ENCODE measurements around the gene TTLL13. TPM values are rescaled to one million over a fixed set of nuclear protein-coding genes. Genes with fewer than 3 reads are reported as not detected.

The TTLL13 gene
- total RNA-seq, 4 donors from 2014 or later = not detected

DNA sequence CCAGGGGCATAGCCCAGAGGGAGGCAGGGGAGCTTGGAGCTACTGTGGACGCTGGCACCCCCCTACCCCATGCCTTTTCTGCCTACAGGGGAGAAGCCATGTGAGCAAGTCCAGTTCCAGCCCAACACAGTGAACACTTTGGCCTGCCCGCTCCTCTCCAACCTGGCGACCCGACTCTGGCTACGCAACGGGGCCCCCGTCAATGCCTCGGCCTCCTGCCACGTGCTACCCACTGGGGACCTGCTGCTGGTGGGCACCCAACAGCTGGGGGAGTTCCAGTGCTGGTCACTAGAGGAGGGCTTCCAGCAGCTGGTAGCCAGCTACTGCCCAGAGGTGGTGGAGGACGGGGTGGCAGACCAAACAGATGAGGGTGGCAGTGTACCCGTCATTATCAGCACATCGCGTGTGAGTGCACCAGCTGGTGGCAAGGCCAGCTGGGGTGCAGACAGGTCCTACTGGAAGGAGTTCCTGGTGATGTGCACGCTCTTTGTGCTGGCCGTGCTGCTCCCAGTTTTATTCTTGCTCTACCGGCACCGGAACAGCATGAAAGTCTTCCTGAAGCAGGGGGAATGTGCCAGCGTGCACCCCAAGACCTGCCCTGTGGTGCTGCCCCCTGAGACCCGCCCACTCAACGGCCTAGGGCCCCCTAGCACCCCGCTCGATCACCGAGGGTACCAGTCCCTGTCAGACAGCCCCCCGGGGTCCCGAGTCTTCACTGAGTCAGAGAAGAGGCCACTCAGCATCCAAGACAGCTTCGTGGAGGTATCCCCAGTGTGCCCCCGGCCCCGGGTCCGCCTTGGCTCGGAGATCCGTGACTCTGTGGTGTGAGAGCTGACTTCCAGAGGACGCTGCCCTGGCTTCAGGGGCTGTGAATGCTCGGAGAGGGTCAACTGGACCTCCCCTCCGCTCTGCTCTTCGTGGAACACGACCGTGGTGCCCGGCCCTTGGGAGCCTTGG, 21.3 kb upstream of the TTLL13 start:
- H3K9me3 ChIP-seq = no peaks in the 10 kb centered on the region
- 79 to 98% methylated on average over 8 to 13 of the region's 38 CpGs for WGBS, 2 donors
- peaks cover 26 to 72% (median 43%) of the 10 kb centered on the region in 3 donors for H3K4me1 ChIP-seq
- H3K36me3 ChIP-seq = peaks cover 46 to 84% (median 64%) of the 10 kb centered on the region in 3 donors
- no peaks in the 10 kb centered on the region for H3K27me3 ChIP-seq
- H3K4me3 ChIP-seq = no peak overlapping the region
- DNase-seq = no peak
- intact Hi-C loops (cut with DNase I) = no loop called here
- no peak for TF ChIP-seq POLR2A (IDR thresholded peaks at IDR 0.05)
- TF ChIP-seq, protein P1, sequence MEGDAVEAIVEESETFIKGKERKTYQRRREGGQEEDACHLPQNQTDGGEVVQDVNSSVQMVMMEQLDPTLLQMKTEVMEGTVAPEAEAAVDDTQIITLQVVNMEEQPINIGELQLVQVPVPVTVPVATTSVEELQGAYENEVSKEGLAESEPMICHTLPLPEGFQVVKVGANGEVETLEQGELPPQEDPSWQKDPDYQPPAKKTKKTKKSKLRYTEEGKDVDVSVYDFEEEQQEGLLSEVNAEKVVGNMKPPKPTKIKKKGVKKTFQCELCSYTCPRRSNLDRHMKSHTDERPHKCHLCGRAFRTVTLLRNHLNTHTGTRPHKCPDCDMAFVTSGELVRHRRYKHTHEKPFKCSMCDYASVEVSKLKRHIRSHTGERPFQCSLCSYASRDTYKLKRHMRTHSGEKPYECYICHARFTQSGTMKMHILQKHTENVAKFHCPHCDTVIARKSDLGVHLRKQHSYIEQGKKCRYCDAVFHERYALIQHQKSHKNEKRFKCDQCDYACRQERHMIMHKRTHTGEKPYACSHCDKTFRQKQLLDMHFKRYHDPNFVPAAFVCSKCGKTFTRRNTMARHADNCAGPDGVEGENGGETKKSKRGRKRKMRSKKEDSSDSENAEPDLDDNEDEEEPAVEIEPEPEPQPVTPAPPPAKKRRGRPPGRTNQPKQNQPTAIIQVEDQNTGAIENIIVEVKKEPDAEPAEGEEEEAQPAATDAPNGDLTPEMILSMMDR (IDR thresholded peaks at IDR 0.05) = no peak
- H3K27ac ChIP-seq = peak overlapping the region; percentile 30 to 98 (median 66)

DNA sequence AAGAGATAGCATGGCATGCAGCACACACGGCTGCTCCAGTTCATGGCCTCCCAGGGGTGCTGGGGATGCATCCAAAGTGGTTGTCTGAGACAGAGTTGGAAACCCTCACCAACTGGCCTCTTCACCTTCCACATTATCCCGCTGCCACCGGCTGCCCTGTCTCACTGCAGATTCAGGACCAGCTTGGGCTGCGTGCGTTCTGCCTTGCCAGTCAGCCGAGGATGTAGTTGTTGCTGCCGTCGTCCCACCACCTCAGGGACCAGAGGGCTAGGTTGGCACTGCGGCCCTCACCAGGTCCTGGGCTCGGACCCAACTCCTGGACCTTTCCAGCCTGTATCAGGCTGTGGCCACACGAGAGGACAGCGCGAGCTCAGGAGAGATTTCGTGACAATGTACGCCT, 20.4 kb upstream of the TTLL13 start:
- TF ChIP-seq, protein P1 (IDR thresholded peaks at IDR 0.05) = no peak
- TF ChIP-seq POLR2A (IDR thresholded peaks at IDR 0.05) = no peak
- no peak for DNase-seq
- H3K27me3 ChIP-seq = no peaks in the 10 kb centered on the region
- H3K9me3 ChIP-seq = no peaks in the 10 kb centered on the region
- WGBS, 2 donors = 86 to 91% methylated on average over 11 to 13 of the region's 15 CpGs
- H3K36me3 ChIP-seq = peaks cover 38 to 76% (median 56%) of the 10 kb centered on the region in 3 donors
- peaks cover 26 to 73% (median 43%) of the 10 kb centered on the region in 3 donors for H3K4me1 ChIP-seq
- no peak overlapping the region for H3K4me3 ChIP-seq
- H3K27ac ChIP-seq = peak overlapping the region; percentile 30 to 98 (median 66)
- intact Hi-C loops (cut with DNase I) = no loop called here

DNA sequence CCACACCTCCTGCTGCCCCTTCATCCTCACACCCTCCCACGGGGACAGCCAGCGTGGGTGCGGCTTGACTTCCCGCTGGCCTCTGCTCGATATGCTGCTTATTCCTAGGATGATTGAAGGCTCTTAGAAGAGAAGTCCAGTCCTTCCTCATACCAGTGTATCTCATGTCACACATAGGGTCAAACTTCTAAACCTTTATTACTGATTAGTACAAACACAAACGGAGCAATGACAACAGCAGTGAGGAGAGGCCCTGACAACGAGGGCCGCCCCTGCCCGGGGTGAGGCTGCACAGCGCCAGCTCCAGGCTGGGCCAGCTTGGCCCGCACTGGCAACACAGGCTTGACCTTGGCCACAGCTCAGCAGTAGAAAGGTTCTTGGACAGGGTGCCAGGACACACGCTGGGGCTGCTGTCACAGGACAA, 19.3 kb upstream of the TTLL13 start:
- TF ChIP-seq, protein P1 (IDR thresholded peaks at IDR 0.05) = no peak
- no peak for TF ChIP-seq POLR2A (IDR thresholded peaks at IDR 0.05)
- intact Hi-C loops (cut with DNase I) = no loop called here
- 30 to 48% methylated on average over 5 to 6 of the region's 12 CpGs for WGBS, 2 donors
- Histone ChIP-seq H3K9me3 (no peaks in the 10 kb centered on the region), H3K36me3 (peaks cover 27 to 64% (median 44%) of the 10 kb centered on the region in 3 donors), H3K4me3 (no peak overlapping the region), H3K27ac (peak overlapping the region; percentile 90 to 98 (median 96)), H3K27me3 (no peaks in the 10 kb centered on the region), H3K4me1 (peaks cover 26 to 72% (median 48%) of the 10 kb centered on the region in 3 donors)
- DNase-seq = no peak

DNA sequence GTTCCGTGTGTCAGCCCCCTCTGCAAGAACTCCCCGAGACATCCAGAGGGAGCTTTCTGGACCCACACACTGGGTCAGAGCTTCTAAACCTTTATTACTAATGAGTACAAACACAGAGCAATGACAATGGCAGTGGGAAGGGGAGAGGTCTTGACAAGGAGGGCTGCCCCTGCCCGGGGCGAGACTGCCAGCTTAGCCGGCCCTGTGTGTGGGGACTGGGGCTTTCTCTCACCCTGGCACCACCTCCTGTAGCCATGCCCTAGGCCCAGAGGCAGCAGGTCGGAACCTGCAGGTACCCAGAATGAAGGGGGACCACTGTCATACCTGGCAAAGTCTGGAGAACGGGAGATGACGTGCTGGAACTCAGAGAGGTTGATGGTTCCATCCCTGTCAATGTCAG, 18.7 kb upstream of the TTLL13 start:
- DNase-seq = no peak
- H3K27me3 ChIP-seq = no peaks in the 10 kb centered on the region
- intact Hi-C loops (cut with DNase I) = no loop called here
- peak overlapping the region in 1 of 4 donors; percentile 82 for H3K4me3 ChIP-seq
- TF ChIP-seq, protein P1 (IDR thresholded peaks at IDR 0.05) = no peak
- TF ChIP-seq POLR2A (IDR thresholded peaks at IDR 0.05) = no peak
- H3K27ac ChIP-seq = peak overlapping the region; percentile 90 to 98 (median 96)
- no peaks in the 10 kb centered on the region for H3K9me3 ChIP-seq
- 57 to 73% methylated on average over 2 to 5 of the region's 8 CpGs for WGBS, 2 donors
- peaks cover 21 to 59% (median 39%) of the 10 kb centered on the region in 3 donors for H3K36me3 ChIP-seq
- peaks cover 26 to 77% (median 48%) of the 10 kb centered on the region in 3 donors for H3K4me1 ChIP-seq
